Activated CD8-positive, alpha-beta T cell treated with anti-CD3 and anti-CD28 coated beads for 36 hours (primary cell): ENCODE measurements around the gene ZMAT5. TPM values are rescaled to one million over a fixed set of nuclear protein-coding genes. Genes with fewer than 3 reads are reported as not detected.

Source experiments
- ATAC-seq: fragments of 200-7000 bp; cut with Tn5 transposase; one replicate; pipeline ENCODE4 v1.10.0; 2021; ENCODE audit warnings: mild to moderate bottlenecking, moderate library complexity
- CTCF ChIA-PET: fragments of 350-600 bp; sonication (Branson Sonifier 250); formaldehyde crosslinking; loops from one replicate; lab custom pipeline; 2021; ENCODE audit warnings: antibody characterized with exemption; lab: Charles Lee
- POLR2A ChIA-PET: fragments of 350-600 bp; sonication (Branson Sonifier 250); formaldehyde crosslinking; loops from one replicate; lab custom pipeline; 2021; ENCODE audit warnings: antibody characterized with exemption; lab: Charles Lee
- DNase-seq: peaks from one replicate; pipeline ENCODE4 v3.0.0-alpha.2; 2020
- H3K27ac Mint-ChIP-seq: one replicate; pipeline ENCODE4 v1.8.0; 2021; ENCODE audit warnings: mild to moderate bottlenecking, mixed read lengths
- H3K27me3 Mint-ChIP-seq: one replicate; pipeline ENCODE4 v1.8.0; 2021; ENCODE audit warnings: mixed read lengths
- H3K36me3 Mint-ChIP-seq: one replicate; pipeline ENCODE4 v1.8.0; 2021; ENCODE audit warnings: low read depth, mixed read lengths
- H3K4me1 Mint-ChIP-seq: one replicate; pipeline ENCODE4 v1.8.0; 2021; ENCODE audit warnings: low read depth, mixed read lengths
- H3K4me3 Mint-ChIP-seq: one replicate; pipeline ENCODE4 v1.8.0; 2021; ENCODE audit warnings: mild to moderate bottlenecking, moderate library complexity, mixed read lengths
- H3K9me3 Mint-ChIP-seq: one replicate; pipeline ENCODE4 v1.8.0; 2021; ENCODE audit warnings: mixed read lengths
- CTCF ChIP-seq: fragments of 200-600 bp; IDR thresholded peaks from one replicate; pipeline ENCODE4 v1.8.0; 2022; ENCODE audit warnings: antibody characterized with exemption, mild to moderate bottlenecking
- intact Hi-C: fragments of 100-400 bp; cut with micrococcal nuclease; formaldehyde crosslinking; loops from one replicate; pipeline ENCODE4 v1.10.0; 2022
- total RNA-seq, 2 experiments: library from RNA; stranded (reverse); gene quantifications; one replicate each; pipeline ENCODE4 v1.2.3, GENCODE V29; 2021

Gene ZMAT5
- total RNA-seq, 2 experiments from 2014 or later: 18.5 to 18.7 TPM

GRCh38 chr22:29718949-29719898, 47.6 kb downstream of the ZMAT5 start:
- peak overlapping the region; percentile 3 for H3K4me3 Mint-ChIP-seq
- no peak for DNase-seq
- POLR2A ChIA-PET: interaction anchor here (0.9 kb wide), 1 partner anchor 314 kb away, joined by 3 read pairs; no protein-coding TSS in a partner anchor
- H3K4me1 Mint-ChIP-seq: peaks cover 3% of the 10 kb centered on the region
- H3K9me3 Mint-ChIP-seq: no peaks in the 10 kb centered on the region
- intact Hi-C loops: no loop called here
- no peak for TF ChIP-seq CTCF
- CTCF ChIA-PET: interaction anchor here (0.7 kb wide), 1 partner anchor 286 kb away, joined by 3 read pairs; no protein-coding TSS in a partner anchor
- no peak for ATAC-seq
- H3K27ac Mint-ChIP-seq: no peak overlapping the region
- H3K36me3 Mint-ChIP-seq: no peaks in the 10 kb centered on the region
- peaks cover 41% of the 10 kb centered on the region for H3K27me3 Mint-ChIP-seq

GRCh38 chr22:29717789-29718188, 49.0 kb downstream of the ZMAT5 start:
- ATAC-seq: no peak
- intact Hi-C loops: no loop called here
- no peak for DNase-seq
- no peak for TF ChIP-seq CTCF
- no peak overlapping the region for H3K4me3 Mint-ChIP-seq
- H3K27me3 Mint-ChIP-seq: peaks cover 39% of the 10 kb centered on the region
- no peaks in the 10 kb centered on the region for H3K9me3 Mint-ChIP-seq
- CTCF ChIA-PET: no interaction called here
- H3K4me1 Mint-ChIP-seq: peaks cover 3% of the 10 kb centered on the region
- no peak overlapping the region for H3K27ac Mint-ChIP-seq
- POLR2A ChIA-PET: no interaction called here
- no peaks in the 10 kb centered on the region for H3K36me3 Mint-ChIP-seq

- ChIA-PET CTCF (no interaction called here), POLR2A (no interaction called here)
- H3K4me3 Mint-ChIP-seq: no peak overlapping the region
- no peaks in the 10 kb centered on the region for H3K36me3 Mint-ChIP-seq
- no peak overlapping the region for H3K27ac Mint-ChIP-seq
- peak; percentile 59 for ATAC-seq
- intact Hi-C loops: no loop called here
- H3K27me3 Mint-ChIP-seq: peaks cover 39% of the 10 kb centered on the region
- peak; percentile 49 for DNase-seq
- TF ChIP-seq CTCF: no peak
- peaks cover 3% of the 10 kb centered on the region for H3K4me1 Mint-ChIP-seq
- no peaks in the 10 kb centered on the region for H3K9me3 Mint-ChIP-seq
Measured at GRCh38 chr22:29716814-29717545, 49.8 kb downstream of the ZMAT5 start.

- ChIA-PET CTCF (no interaction called here), POLR2A (no interaction called here)
- DNase-seq: no peak
- TF ChIP-seq CTCF: no peak
- Mint-ChIP-seq H3K27ac (no peak overlapping the region), H3K9me3 (no peaks in the 10 kb centered on the region), H3K4me1 (peaks cover 3% of the 10 kb centered on the region), H3K4me3 (no peak overlapping the region), H3K27me3 (peaks cover 32% of the 10 kb centered on the region), H3K36me3 (no peaks in the 10 kb centered on the region)
- intact Hi-C loops: no loop called here
- ATAC-seq: no peak
Measured at GRCh38 chr22:29715705-29716104, 51.1 kb downstream of the ZMAT5 start.
